PC-3 (cell line): ENCODE measurements around the gene SUSD4.

Experiments
- EZH2 ChIP-seq: fragments of 300-600 bp; sonication (generic); IDR thresholded peaks from one replicate; pipeline ENCODE4 v1.6.1; 2017; ENCODE audit warnings: antibody characterized with exemption, mild to moderate bottlenecking, low read length; ENCODE audit not compliant: unreplicated experiment
- TF ChIP-seq, protein P1 (sequence below): fragments of 300-600 bp; sonication (generic); conservative IDR thresholded peaks from 2 replicates; pipeline ENCODE4 v1.5.1; 2017; ENCODE audit warnings: antibody characterized with exemption, low read depth, mild to moderate bottlenecking, low read length

- TF ChIP-seq, protein P1, sequence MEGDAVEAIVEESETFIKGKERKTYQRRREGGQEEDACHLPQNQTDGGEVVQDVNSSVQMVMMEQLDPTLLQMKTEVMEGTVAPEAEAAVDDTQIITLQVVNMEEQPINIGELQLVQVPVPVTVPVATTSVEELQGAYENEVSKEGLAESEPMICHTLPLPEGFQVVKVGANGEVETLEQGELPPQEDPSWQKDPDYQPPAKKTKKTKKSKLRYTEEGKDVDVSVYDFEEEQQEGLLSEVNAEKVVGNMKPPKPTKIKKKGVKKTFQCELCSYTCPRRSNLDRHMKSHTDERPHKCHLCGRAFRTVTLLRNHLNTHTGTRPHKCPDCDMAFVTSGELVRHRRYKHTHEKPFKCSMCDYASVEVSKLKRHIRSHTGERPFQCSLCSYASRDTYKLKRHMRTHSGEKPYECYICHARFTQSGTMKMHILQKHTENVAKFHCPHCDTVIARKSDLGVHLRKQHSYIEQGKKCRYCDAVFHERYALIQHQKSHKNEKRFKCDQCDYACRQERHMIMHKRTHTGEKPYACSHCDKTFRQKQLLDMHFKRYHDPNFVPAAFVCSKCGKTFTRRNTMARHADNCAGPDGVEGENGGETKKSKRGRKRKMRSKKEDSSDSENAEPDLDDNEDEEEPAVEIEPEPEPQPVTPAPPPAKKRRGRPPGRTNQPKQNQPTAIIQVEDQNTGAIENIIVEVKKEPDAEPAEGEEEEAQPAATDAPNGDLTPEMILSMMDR = no peak
- no peak for TF ChIP-seq EZH2
Measured at GRCh38 chr1:223346311-223346710, 17.7 kb downstream of the SUSD4 start.
